Stimulated activated CD4-positive, alpha-beta T cell treated with anti-CD3 and anti-CD28 coated beads, Interleukin-12 subunit alpha, Interleukin-12 subunit beta, amount 100 ng/mL, for 48 hours (primary cell): ENCODE results near the gene TFCP2L1.

Source experiments
- DNase-seq, 3 donors: peaks; one replicate each; pipeline ENCODE4 v3.0.0-alpha.2; 2020; ENCODE audit warnings: low read depth in 2 of 3, low spot score in 1 of 3

TFCP2L1 gene

DNA sequence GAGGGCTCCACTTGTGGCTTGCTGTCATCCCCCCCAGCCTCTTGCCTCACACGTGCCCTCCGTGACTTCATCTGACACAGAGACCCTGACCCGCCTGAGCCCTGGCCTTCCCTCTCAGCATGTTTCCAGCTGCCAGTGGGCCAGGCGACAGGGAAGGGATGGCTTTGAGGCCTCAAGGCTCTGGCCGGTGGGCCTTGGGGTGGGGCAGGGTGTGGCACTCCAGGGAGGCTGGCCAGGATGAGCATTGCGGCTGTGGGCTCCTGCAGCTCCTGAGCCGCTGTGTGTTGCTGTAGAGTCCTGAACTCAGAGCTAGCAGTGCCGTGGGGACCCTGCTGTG lies 85.0 kb downstream of the TFCP2L1 start:
- no peak for DNase-seq

GRCh38 chr2:121199281-121200010 lies 85.6 kb downstream of the TFCP2L1 start:
- no peak for DNase-seq

DNA sequence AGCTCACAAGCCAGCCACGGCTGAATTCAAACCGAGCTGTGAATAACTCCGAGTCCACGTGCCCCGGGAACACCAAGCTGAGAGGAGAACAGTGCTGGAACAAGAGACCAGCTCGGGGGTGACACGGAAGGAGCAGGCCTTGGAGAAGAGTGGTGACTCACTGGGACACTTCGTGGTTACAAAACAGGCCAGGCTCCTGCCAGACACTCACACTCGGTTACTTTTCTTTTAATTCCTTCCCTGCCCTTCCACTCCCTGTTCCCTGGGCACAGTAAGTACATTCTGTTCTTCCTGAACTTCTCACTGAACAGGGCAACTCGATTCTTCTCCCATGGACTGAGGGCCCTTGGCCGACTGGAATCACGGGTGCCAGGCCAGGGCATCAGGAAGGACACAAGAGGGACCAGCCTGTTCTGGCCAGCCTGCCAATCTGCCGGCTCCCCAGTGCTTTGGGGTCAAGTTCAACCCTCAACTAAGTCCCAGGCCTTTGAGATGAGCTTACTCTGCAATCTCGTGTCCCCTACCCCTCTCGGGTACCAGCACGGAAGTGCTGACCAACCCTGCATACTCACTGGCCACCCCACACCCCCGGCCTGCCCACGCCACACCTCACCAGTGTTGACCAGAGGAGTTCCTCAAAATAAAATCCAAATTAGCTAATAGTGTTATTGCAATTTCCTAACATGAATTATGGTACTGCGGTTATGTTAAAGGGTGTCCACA lies 87.5 kb downstream of the TFCP2L1 start:
- DNase-seq, result no peak

DNA sequence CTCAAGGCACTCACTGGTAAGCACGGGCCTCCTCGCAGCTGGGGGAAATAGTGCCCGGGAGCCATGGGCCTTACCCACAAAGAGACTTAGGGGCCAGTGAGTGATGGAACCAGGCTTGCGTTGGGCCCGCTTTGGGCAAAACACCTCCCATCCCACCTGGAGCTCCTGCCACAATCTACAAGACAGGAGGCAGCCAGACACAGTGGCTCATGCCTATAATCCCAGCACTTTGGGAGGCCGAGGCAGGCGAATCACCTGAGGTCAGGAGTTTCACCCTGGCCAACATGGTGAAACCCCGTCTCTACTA lies 88.2 kb downstream of the TFCP2L1 start:
- DNase-seq, result no peak

DNA sequence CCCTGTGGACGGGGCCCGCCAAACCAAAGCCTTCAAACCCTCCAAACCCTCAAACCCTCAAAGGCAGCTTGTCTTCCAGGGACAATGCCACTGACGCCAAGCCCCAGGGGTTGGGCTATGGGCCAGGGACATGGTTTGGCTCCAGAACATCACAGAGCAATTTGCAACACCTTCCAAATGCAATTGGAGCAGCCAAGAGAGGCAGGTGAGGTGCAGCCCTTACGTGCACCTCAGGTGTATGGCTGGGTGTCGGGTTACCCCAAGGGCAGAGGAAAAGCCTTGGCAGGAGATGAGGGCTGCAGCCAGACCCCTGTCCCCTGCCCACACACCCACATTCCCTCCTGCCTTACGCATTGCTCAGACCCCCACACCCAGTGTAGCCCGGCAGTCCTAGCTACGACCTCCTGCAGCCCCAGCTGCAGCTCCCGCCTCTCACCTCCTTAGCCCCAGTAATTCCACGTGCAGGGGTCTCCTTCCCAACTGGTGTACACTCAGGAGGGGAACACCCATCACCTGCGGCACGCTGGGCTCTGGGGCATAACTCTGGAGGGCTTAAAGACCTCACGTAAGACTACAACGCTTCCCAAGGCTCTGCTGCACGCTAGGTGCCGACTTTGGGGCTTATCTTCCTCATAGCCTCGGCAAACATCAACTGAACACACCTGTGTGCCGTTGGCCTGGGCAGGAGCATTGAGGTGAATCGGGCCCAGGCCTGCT lies 88.7 kb downstream of the TFCP2L1 start:
- DNase-seq, result no peak

- no peak for DNase-seq
Observed at GRCh38 chr2:121195036-121195435, 90.0 kb downstream of the TFCP2L1 start.

DNA sequence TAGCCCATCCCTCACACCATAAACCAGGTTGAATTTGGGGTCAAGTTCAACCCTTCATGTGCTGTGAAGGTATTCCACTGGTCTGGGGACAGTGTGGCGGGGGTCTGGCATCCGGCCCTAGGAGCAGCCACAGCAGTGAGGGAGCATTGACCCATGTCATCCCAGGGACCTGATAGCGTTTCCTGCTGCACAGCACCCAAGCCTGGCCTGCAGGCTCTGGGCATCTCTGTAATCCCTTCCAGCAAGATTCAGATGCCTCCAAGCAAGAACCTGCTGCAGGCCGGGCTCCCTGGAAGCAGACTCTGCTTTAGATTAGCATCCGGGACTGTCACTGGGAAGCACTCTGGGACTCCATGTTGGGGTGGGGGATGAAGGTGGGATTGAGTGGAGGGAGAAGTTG lies 90.4 kb downstream of the TFCP2L1 start:
- no peak for DNase-seq

DNA sequence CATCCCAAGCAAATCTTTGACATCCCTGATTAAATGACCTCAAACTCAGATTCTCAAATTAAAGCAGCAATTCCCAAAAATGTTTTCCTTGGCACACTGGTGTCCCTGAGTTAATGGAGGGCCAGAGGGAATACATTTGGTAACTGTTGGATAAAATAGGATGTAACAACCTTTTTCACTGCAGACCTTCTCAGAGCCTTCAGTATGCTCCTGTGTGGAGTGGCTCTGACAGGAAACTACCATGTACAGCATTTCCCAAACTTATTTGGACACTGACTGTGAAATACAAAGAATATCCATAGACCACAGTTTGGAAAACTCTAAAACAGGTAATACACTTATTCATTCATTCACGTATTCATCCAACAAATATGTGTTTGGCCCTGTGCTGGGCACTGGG lies 91.8 kb downstream of the TFCP2L1 start:
- no peak for DNase-seq

DNA sequence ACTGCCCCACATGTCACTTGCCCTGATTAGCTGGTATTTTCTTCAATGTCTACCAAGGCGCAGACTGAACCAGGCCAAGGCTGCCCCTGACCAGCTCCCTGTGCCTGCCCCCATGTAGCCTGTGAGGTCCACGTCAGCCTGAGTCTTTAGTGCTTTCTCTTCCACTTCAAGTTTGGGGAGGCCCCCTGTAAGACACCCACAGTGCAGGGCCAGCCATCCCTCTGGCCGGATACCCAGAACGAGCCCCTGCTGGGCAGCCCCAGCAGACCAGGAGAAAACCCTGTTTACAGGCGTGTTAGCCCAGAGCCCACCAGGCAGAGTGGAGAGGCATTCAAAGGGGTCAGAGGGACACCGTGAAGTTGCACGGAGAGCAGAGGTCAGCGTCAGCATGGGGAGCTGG lies 92.4 kb downstream of the TFCP2L1 start:
- DNase-seq, result no peak

GRCh38 chr2:121191191-121192170 lies 93.5 kb downstream of the TFCP2L1 start:
- DNase-seq, result no peak

DNA sequence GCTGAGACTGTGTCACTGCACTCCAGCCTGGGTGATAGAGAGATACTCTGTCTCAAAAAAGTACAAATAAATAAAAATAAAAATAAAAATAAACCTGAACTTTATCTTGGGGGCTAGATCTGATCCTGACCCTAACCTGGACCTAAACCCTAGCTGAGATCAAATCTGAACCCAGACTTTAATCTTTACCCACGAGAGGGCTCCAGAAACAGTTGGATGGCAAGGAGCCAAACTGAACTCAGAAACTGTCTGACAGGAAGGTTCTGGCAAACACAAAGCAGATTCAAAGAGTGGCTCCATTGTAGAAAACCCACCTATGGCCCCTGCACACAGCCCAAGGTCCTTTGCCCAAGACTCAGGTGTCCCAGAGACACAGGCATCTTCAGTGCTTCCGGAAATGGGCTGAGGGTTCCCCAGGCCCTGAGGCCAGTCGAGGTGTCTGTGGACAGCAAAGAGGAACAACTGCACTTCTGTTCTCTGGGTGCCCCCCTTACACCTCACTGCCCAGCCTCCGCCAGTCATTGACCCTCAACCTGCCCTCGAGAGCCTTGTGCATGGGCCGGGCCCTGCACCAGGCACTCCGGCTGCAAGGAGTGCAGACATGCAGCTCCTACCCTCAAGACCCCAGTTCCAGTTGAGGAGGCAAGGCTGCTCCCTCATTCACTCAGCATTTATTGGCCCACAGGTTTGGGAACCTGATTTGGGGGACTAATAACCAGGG lies 95.2 kb downstream of the TFCP2L1 start:
- DNase-seq, result no peak

DNA sequence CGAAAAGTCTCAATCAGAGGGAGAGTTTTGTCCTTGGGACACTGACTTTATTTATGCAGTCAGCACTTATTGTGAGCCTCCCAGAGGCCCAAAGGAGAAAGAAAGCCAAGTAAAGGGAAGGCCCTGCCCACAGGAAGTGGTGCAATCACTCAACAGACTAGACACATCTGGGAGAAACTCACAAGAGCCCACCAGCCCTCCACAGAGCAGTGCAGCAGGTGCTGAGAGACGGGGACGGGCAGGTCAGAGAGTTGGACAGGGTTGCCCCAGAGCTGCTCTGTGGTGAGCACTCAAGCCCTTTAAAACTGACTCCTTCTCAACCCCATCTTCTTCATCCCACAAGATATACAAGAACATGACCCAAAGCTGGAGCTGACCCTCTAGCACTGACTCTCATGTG lies 96.0 kb downstream of the TFCP2L1 start:
- no peak for DNase-seq

DNA sequence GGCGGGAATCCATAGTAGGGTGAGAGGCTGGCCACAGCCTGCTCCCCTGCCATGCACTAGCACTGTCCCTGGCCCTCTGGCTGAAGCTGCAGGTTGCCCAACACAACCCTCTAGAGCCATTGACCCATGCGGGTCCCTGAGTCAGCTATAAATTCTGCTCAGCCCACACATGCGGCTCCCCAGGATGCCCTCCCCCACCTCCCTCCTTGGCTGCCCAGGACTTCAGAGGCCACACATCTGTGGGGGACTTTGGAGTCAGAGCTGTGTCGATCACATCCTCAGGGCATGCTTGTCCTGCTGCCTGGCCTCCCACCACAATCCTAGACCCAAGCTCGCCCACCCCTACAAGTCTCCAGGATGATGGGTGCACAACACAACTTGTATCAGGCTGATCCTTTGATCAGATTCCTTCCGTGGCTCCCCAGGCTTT lies 97.0 kb downstream of the TFCP2L1 start:
- no peak for DNase-seq

DNA sequence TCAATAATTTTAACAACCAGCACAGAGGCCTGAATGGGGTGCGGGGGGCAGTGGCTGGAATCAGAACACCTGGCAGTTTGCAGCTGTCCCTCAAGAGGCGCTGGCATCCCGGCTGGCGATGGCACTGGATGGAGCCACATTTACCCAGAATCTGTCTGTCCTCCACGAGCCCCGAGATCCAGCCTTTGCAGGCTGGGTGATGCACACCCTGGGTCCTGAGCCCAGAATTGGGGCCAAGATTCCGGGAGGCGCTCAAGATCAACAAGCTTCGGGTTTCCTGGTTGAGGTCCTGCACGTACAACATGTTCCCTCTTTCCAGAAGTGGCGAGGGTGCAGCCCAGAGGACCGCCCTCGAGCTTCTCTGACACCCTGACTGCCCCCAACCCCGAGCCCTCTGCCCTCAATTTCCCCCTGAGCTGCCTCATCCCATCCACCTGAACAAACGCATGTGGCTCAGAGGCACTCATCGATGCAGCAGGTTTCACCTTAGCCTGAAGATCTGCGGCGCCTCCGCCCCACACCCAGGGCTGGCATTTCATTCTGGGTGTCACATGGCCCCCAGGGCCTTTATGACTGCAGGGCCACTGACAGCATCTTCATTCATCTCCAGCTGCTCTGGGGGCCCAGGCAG lies 97.5 kb downstream of the TFCP2L1 start:
- DNase-seq, result no peak

DNA sequence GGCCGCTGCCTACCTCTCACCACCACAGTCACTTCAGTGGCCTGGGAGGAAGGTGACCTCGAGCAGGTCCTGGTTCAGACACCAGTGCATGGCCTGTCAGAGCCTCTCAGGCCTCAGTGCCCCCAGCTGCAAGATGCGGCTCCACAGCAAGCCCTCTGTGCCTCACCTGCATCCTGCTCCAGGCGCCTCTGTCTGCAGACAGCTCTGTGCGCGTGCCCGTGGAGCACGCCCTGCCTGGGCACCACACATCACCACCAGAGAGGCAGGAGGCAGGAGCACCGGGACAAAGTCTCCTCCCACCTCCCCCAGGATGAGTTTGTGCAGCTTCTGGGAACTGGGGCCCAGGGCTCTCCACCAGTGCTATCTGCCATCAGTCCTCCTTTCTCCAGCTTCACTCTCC lies 98.7 kb downstream of the TFCP2L1 start:
- DNase-seq, result no peak

GRCh38 chr2:121185571-121186074 lies 99.4 kb downstream of the TFCP2L1 start:
- DNase-seq, result no peak

GRCh38 chr2:121185111-121185510 lies 99.9 kb downstream of the TFCP2L1 start:
- DNase-seq, result no peak

DNA sequence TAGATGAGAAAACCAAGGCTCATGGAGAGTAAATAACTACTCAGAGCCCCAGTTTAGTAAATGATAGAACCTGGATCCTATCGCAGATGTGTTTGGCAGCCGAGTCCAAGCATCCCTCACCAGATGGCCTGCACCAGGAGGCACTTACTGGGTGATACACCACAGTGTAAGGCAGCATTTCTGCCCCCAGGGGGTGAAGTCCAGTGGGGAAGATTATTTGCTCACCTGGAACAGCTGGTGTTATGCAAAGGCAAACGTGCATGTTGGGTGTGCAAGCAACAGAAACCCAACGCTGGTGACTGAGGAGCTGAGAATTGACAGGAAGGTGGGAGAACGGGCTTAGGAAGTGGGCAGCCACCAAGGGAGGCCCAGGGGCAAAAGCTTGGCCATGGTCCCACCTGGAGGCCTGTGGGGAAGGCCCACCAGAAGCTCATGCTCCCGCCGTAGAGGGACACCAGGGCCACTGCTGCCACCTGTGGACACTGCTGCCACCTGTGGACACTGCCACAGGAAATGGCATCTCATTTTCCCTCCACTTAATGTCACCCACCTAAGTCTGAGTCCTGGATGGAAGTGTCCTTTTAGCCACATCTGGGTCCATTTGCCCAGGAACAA lies 100.6 kb downstream of the TFCP2L1 start:
- DNase-seq, result no peak

GRCh38 chr2:121182520-121182919 lies 102.5 kb downstream of the TFCP2L1 start:
- no peak for DNase-seq

DNA sequence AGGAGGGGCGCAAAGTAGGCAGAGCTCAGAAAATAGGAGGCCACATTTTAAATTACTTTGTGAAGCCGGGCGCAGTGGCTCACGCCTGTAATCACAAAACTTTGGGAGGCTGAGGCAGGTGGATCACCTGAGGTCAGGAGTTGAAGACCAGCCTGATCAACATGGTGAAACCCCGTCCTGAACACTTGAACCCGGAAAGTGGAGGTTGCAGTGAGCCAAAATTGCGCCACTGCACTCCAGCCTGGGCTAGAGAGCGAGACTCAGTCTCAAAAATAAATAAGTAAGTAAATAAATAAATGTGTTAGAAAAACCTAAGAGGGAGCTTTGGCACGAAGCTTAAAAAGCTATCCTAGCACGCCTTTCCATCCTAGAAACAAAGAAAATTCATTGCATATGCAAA lies 105.5 kb downstream of the TFCP2L1 start:
- DNase-seq, result no peak
